ENCODE results near the gene GPC6. TPM values are rescaled to one million over a fixed set of nuclear protein-coding genes. Genes with fewer than 3 reads are reported as not detected.

Gene GPC6
- total RNA-seq, 1 donor from 2014 or later: 42.9 TPM

GRCh38 chr13:94328381-94329041 lies 1101.9 kb downstream of the GPC6 start:
- Histone ChIP-seq H4K20me1 (ENCODE audit: low read depth) (no peaks in the 10 kb centered on the region), H3K9me3 (ENCODE audit: low read depth) (no peaks in the 10 kb centered on the region), H3K9ac (no peak overlapping the region), H3K27me3 (no peaks in the 10 kb centered on the region), H3K79me2 (ENCODE audit: low read depth) (no peaks in the 10 kb centered on the region), H3K4me1 (peaks cover 12% of the 10 kb centered on the region), H3F3A (ENCODE audit: low read depth) (no peaks in the 10 kb centered on the region), H2AFZ (replicated peaks) (no peak overlapping the region), H3K27ac (no peak overlapping the region), H3K36me3 (no peaks in the 10 kb centered on the region), H3K4me3 (no peak overlapping the region), H3K4me2 (no peak overlapping the region)
- no peak for DNase-seq (ENCODE audit: low spot score)
- Mint-ChIP-seq H3K4me1 (peaks cover 15% of the 10 kb centered on the region), H3K9me3 (no peaks in the 10 kb centered on the region), H3K4me3 (no peak overlapping the region), H3K27me3 (ENCODE audit: insufficient read depth, low read depth) (no peaks in the 10 kb centered on the region), H3K27ac (no peak overlapping the region), H3K36me3 (no peaks in the 10 kb centered on the region)
- TF ChIP-seq EZH2 (IDR thresholded peaks at IDR 0.05): no peak
- no peak for TF ChIP-seq CTCF (IDR thresholded peaks at IDR 0.05)
- TF ChIP-seq EZH2phosphoT487 (IDR thresholded peaks at IDR 0.05): no peak

GRCh38 chr13:94329277-94329676 lies 1102.7 kb downstream of the GPC6 start:
- H3K9me3 ChIP-seq (ENCODE audit: low read depth): no peaks in the 10 kb centered on the region
- H3K4me1 ChIP-seq: peaks cover 12% of the 10 kb centered on the region
- H3K27ac ChIP-seq: no peak overlapping the region
- H3K9ac ChIP-seq: no peak overlapping the region
- H3K4me2 ChIP-seq: no peak overlapping the region
- no peak overlapping the region for H3K4me3 ChIP-seq
- TF ChIP-seq CTCF (IDR thresholded peaks at IDR 0.05): no peak
- TF ChIP-seq EZH2phosphoT487 (IDR thresholded peaks at IDR 0.05): no peak
- no peak for TF ChIP-seq EZH2 (IDR thresholded peaks at IDR 0.05)
- Mint-ChIP-seq H3K27me3 (ENCODE audit: insufficient read depth, low read depth) (no peaks in the 10 kb centered on the region), H3K27ac (no peak overlapping the region), H3K36me3 (no peaks in the 10 kb centered on the region), H3K9me3 (no peaks in the 10 kb centered on the region), H3K4me1 (peaks cover 15% of the 10 kb centered on the region), H3K4me3 (no peak overlapping the region)
- DNase-seq (ENCODE audit: low spot score): no peak
- no peaks in the 10 kb centered on the region for H3F3A ChIP-seq (ENCODE audit: low read depth)
- no peak overlapping the region for H2AFZ ChIP-seq (replicated peaks)
- H3K27me3 ChIP-seq: no peaks in the 10 kb centered on the region
- no peaks in the 10 kb centered on the region for H3K36me3 ChIP-seq
- no peaks in the 10 kb centered on the region for H4K20me1 ChIP-seq (ENCODE audit: low read depth)
- no peaks in the 10 kb centered on the region for H3K79me2 ChIP-seq (ENCODE audit: low read depth)

GRCh38 chr13:94329754-94330551 lies 1103.3 kb downstream of the GPC6 start:
- TF ChIP-seq EZH2 (IDR thresholded peaks at IDR 0.05): no peak
- TF ChIP-seq CTCF (IDR thresholded peaks at IDR 0.05): no peak
- TF ChIP-seq EZH2phosphoT487 (IDR thresholded peaks at IDR 0.05): no peak
- Mint-ChIP-seq H3K4me3 (no peak overlapping the region), H3K27ac (no peak overlapping the region), H3K36me3 (no peaks in the 10 kb centered on the region), H3K9me3 (no peaks in the 10 kb centered on the region), H3K27me3 (ENCODE audit: insufficient read depth, low read depth) (no peaks in the 10 kb centered on the region), H3K4me1 (peaks cover 15% of the 10 kb centered on the region)
- Histone ChIP-seq H3K4me3 (no peak overlapping the region), H2AFZ (replicated peaks) (no peak overlapping the region), H3F3A (ENCODE audit: low read depth) (no peaks in the 10 kb centered on the region), H3K4me2 (no peak overlapping the region), H3K4me1 (peaks cover 12% of the 10 kb centered on the region), H3K9me3 (ENCODE audit: low read depth) (no peaks in the 10 kb centered on the region), H3K27me3 (no peaks in the 10 kb centered on the region), H3K27ac (no peak overlapping the region), H3K79me2 (ENCODE audit: low read depth) (no peaks in the 10 kb centered on the region), H3K36me3 (no peaks in the 10 kb centered on the region), H3K9ac (no peak overlapping the region), H4K20me1 (ENCODE audit: low read depth) (no peaks in the 10 kb centered on the region)
- no peak for DNase-seq (ENCODE audit: low spot score)

Data from neural progenitor cell (in vitro differentiated cells).